ENCODE data around the gene GREB1. TPM values are rescaled to one million over a fixed set of nuclear protein-coding genes. Genes with fewer than 3 reads are reported as not detected.
A peak's percentile ranks its signal among the peaks of the same experiment; 100 is the strongest.

The GREB1 gene
- total and polyA plus RNA-seq, 2 experiments from 2014 or later = 12.0 to 35.0 TPM

- Histone ChIP-seq H2AFZ (no peak overlapping the region), H3K4me3 (no peak overlapping the region), H4K20me1 (replicated peaks; ENCODE audit: insufficient read depth) (no peaks in the 10 kb centered on the region), H3K27me3 (ENCODE audit: insufficient read depth) (no peaks in the 10 kb centered on the region), H3K79me2 (replicated peaks; ENCODE audit: insufficient read depth) (no peaks in the 10 kb centered on the region), H3F3A (replicated peaks; ENCODE audit: low read depth) (no peaks in the 10 kb centered on the region), H3K4me2 (no peak overlapping the region), H3K9me2 (ENCODE audit: insufficient read depth) (no peaks in the 10 kb centered on the region), H3K4me1 (ENCODE audit: insufficient read depth) (no peaks in the 10 kb centered on the region), H3K27ac (ENCODE audit: low read depth) (no peak overlapping the region), H3K36me3 (ENCODE audit: insufficient read depth) (peaks cover 10% of the 10 kb centered on the region)
- TF ChIP-seq EZH2 (IDR thresholded peaks at IDR 0.05; ENCODE audit: low read depth, unreplicated experiment) = no peak
- TF ChIP-seq NANOG (IDR thresholded peaks at IDR 0.05; ENCODE audit: borderline replicate concordance) = no peak
- TF ChIP-seq ETS1 (IDR thresholded peaks at IDR 0.05) = no peak
- no peak for TF ChIP-seq JUNB (IDR thresholded peaks at IDR 0.05; ENCODE audit: unreplicated experiment)
- no peak for TF ChIP-seq POLR2AphosphoS5 (IDR thresholded peaks at IDR 0.05; ENCODE audit: low read depth)
- peak; percentile 24 to 53; a peak in 2 of 4 replicates for TF ChIP-seq CTCF (conservative IDR thresholded peaks at IDR 0.05; ENCODE audit: low read depth in 2 of 2)
- TF ChIP-seq ZNF114 (CRISPR knock-in tag; IDR thresholded peaks at IDR 0.05) = no peak
- peak; percentile 69 for ATAC-seq
- Mint-ChIP-seq H3K36me3 (ENCODE audit: low read depth) (peaks cover 38% of the 10 kb centered on the region), H3K27ac (no peak overlapping the region), H3K27me3 (ENCODE audit: insufficient read depth, low read depth, poor library complexity) (peaks cover 3% of the 10 kb centered on the region), H3K9me3 (no peaks in the 10 kb centered on the region), H3K4me3 (no peak overlapping the region), H3K4me1 (no peaks in the 10 kb centered on the region)
- peak; percentile 51 for DNase-seq (ENCODE audit: low spot score)
These were observed 109.1 kb downstream of the GREB1 start for GRCh38 chr2:11642972-11643371.

GRCh38 chr2:11644293-11644692 is 110.4 kb downstream of the GREB1 start:
- ATAC-seq (no peak), DNase-seq (ENCODE audit: low spot score) (no peak)
- Histone ChIP-seq H3K4me3 (no peak overlapping the region), H3K27ac (ENCODE audit: low read depth) (no peak overlapping the region), H4K20me1 (replicated peaks; ENCODE audit: insufficient read depth) (no peaks in the 10 kb centered on the region), H2AFZ (no peak overlapping the region), H3K27me3 (ENCODE audit: insufficient read depth) (no peaks in the 10 kb centered on the region), H3K4me2 (no peak overlapping the region), H3K4me1 (ENCODE audit: insufficient read depth) (no peaks in the 10 kb centered on the region), H3K79me2 (replicated peaks; ENCODE audit: insufficient read depth) (no peaks in the 10 kb centered on the region), H3F3A (replicated peaks; ENCODE audit: low read depth) (no peaks in the 10 kb centered on the region), H3K9me2 (ENCODE audit: insufficient read depth) (no peaks in the 10 kb centered on the region), H3K36me3 (ENCODE audit: insufficient read depth) (0 out of 2 replicates have a peak, but pooled peaks cover 3% of the 10 kb centered on the region)
- Mint-ChIP-seq H3K27ac (no peak overlapping the region), H3K4me3 (no peak overlapping the region), H3K4me1 (peaks cover 3% of the 10 kb centered on the region; the same call in 1 of the 3 replicates), H3K9me3 (no peaks in the 10 kb centered on the region), H3K27me3 (ENCODE audit: insufficient read depth, low read depth, poor library complexity) (peaks cover 3% of the 10 kb centered on the region), H3K36me3 (ENCODE audit: low read depth) (peaks cover 30% of the 10 kb centered on the region)
- no peak for TF ChIP-seq CREB1 (CRISPR knock-in tag; IDR thresholded peaks at IDR 0.05; ENCODE audit: low read depth)
- no peak for TF ChIP-seq CTCF (conservative IDR thresholded peaks at IDR 0.05; ENCODE audit: low read depth in 2 of 2)
- no peak for TF ChIP-seq NANOG (IDR thresholded peaks at IDR 0.05; ENCODE audit: borderline replicate concordance)
- TF ChIP-seq ZNF114 (CRISPR knock-in tag; IDR thresholded peaks at IDR 0.05) = no peak
- TF ChIP-seq POLR2AphosphoS5 (IDR thresholded peaks at IDR 0.05; ENCODE audit: low read depth) = no peak
- no peak for TF ChIP-seq STAT1 (IDR thresholded peaks at IDR 0.05; ENCODE audit: unreplicated experiment)
- TF ChIP-seq ETS1 (IDR thresholded peaks at IDR 0.05) = no peak
- no peak for TF ChIP-seq EZH2phosphoT487 (IDR thresholded peaks at IDR 0.05; ENCODE audit: unreplicated experiment)
- no peak for TF ChIP-seq REST (IDR thresholded peaks at IDR 0.05; ENCODE audit: unreplicated experiment)
